ENCODE results near the gene CCDC197. TPM values are rescaled to one million over a fixed set of nuclear protein-coding genes. Genes with fewer than 3 reads are reported as not detected.

CCDC197 gene
- total RNA-seq, 1 donor from 2014 or later, result not detected

- H3K4me3 ChIP-seq, result no peak overlapping the region
- no peak for ATAC-seq
- no peak overlapping the region for H3K27ac ChIP-seq
- no peak for DNase-seq
- intact Hi-C loops (cut with DNase I), result no loop called here
- H3K9me3 ChIP-seq, result no peaks in the 10 kb centered on the region
- no peaks in the 10 kb centered on the region for H3K4me1 ChIP-seq
- no peak for TF ChIP-seq CTCF (IDR thresholded peaks at IDR 0.05)
- no peaks in the 10 kb centered on the region for H3K36me3 ChIP-seq
- H3K27me3 ChIP-seq (ENCODE audit: low read depth), result no peaks in the 10 kb centered on the region
These were observed 23.9 kb downstream of the CCDC197 start for GRCh38 chr14:94021001-94021400.

- Histone ChIP-seq H3K4me1 (no peaks in the 10 kb centered on the region), H3K4me3 (no peak overlapping the region), H3K36me3 (no peaks in the 10 kb centered on the region), H3K27ac (no peak overlapping the region), H3K27me3 (ENCODE audit: low read depth) (no peaks in the 10 kb centered on the region), H3K9me3 (no peaks in the 10 kb centered on the region)
- TF ChIP-seq CTCF (IDR thresholded peaks at IDR 0.05), result no peak
- intact Hi-C loops (cut with DNase I), result no loop called here
- DNase-seq (no peak), ATAC-seq (no peak)
These were observed 24.5 kb downstream of the CCDC197 start for GRCh38 chr14:94021416-94022157.

- H3K9me3 ChIP-seq, result no peaks in the 10 kb centered on the region
- no peaks in the 10 kb centered on the region for H3K27me3 ChIP-seq (ENCODE audit: low read depth)
- no peak for ATAC-seq
- no peaks in the 10 kb centered on the region for H3K36me3 ChIP-seq
- no peak overlapping the region for H3K27ac ChIP-seq
- intact Hi-C loops (cut with DNase I), result no loop called here
- no peak for TF ChIP-seq CTCF (IDR thresholded peaks at IDR 0.05)
- no peak overlapping the region for H3K4me3 ChIP-seq
- H3K4me1 ChIP-seq, result peaks cover 12% of the 10 kb centered on the region
- DNase-seq, result no peak
These were observed 25.7 kb downstream of the CCDC197 start for GRCh38 chr14:94022532-94023411.

GRCh38 chr14:94024549-94024948 is 27.4 kb downstream of the CCDC197 start:
- Histone ChIP-seq H3K27ac (no peak overlapping the region), H3K36me3 (no peaks in the 10 kb centered on the region), H3K27me3 (ENCODE audit: low read depth) (no peaks in the 10 kb centered on the region), H3K4me1 (peaks cover 12% of the 10 kb centered on the region), H3K4me3 (no peak overlapping the region), H3K9me3 (no peaks in the 10 kb centered on the region)
- intact Hi-C loops (cut with DNase I), result no loop called here
- DNase-seq (no peak), ATAC-seq (no peak)
- no peak for TF ChIP-seq CTCF (IDR thresholded peaks at IDR 0.05)

- TF ChIP-seq CTCF (IDR thresholded peaks at IDR 0.05), result no peak
- H3K9me3 ChIP-seq, result no peaks in the 10 kb centered on the region
- ATAC-seq, result no peak
- peak overlapping the region; percentile 76 for H3K4me3 ChIP-seq
- H3K36me3 ChIP-seq, result no peaks in the 10 kb centered on the region
- intact Hi-C loops (cut with DNase I), result no loop called here
- H3K27ac ChIP-seq, result no peak overlapping the region
- peaks cover 12% of the 10 kb centered on the region for H3K4me1 ChIP-seq
- DNase-seq, result no peak
- no peaks in the 10 kb centered on the region for H3K27me3 ChIP-seq (ENCODE audit: low read depth)
These were observed 28.6 kb downstream of the CCDC197 start for GRCh38 chr14:94025720-94026119.

Data from lower lobe of right lung (tissue), 2 donors.